Effector memory CD4-positive, alpha-beta T cell (primary cell): ENCODE data around the gene KSR2.
A peak's percentile ranks its signal among the peaks of the same experiment; 100 is the strongest.
"Not testable (repeated sequence)": the region's sequence is repeated elsewhere in the genome, so short reads cannot be mapped to it uniquely, and the experiment has no call there.

Source experiments
- DNase-seq, 3 donors: peaks; one replicate each; pipeline ENCODE4 v3.0.0-alpha.2; 2020
- H3K27ac ChIP-seq: 2 replicates; pipeline ENCODE4 v1.7.0; 2013; ENCODE audit warnings: mild to moderate bottlenecking, low read length, moderate library complexity; ENCODE audit not compliant: insufficient read depth, poor library complexity, severe bottlenecking
- H3K27me3 ChIP-seq: replicated peaks from 2 replicates; pipeline ENCODE4 v1.7.0; 2013; ENCODE audit warnings: mild to moderate bottlenecking, low read length; ENCODE audit not compliant: insufficient read depth, control insufficient read depth, poor library complexity, severe bottlenecking
- H3K36me3 ChIP-seq: 2 replicates; pipeline ENCODE4 v1.7.0; 2013; ENCODE audit warnings: mild to moderate bottlenecking, low read length, moderate library complexity; ENCODE audit not compliant: control insufficient read depth, insufficient read depth
- H3K4me1 ChIP-seq: 2 replicates; pipeline ENCODE4 v1.7.0; 2013; ENCODE audit warnings: low read length, mild to moderate bottlenecking; ENCODE audit not compliant: control insufficient read depth, insufficient read depth, poor library complexity, severe bottlenecking
- H3K4me3 ChIP-seq: 2 replicates; pipeline ENCODE4 v1.7.0; 2013; ENCODE audit warnings: low read length, low read depth, mild to moderate bottlenecking; ENCODE audit not compliant: insufficient read depth, poor library complexity, severe bottlenecking
- H3K9me3 ChIP-seq: 2 replicates; pipeline ENCODE4 v1.7.0; 2013; ENCODE audit warnings: mild to moderate bottlenecking, low read length, moderate library complexity; ENCODE audit not compliant: control insufficient read depth
- total RNA-seq, 3 donors: gene quantifications; one replicate each; lab custom pipeline; 2026; lab: John Stamatoyannopoulos, UW

KSR2 gene
- total RNA-seq: 0 to 0.26 (median 0.17) reads per million in 3 donors

GRCh38 chr12:117968826-117969659 lies at the start of gene KSR2:
TSS of gene KSR2 (minus strand) at chr12:117968990. CDS start at chr12:117968255, 735 bp downstream.
- Histone ChIP-seq H3K27me3 (peaks cover 13% of the 10 kb centered on the region), H3K27ac (no peak within 1 kb of the TSS), H3K36me3 (no peaks in the 10 kb centered on the region), H3K4me3 (peak within 1 kb of the TSS; percentile 50), H3K9me3 (no peaks in the 10 kb centered on the region), H3K4me1 (peaks cover 4% of the 10 kb centered on the region)
- DNase-seq: peak in 2 of 3 donors; percentile 0 to 10

GRCh38 chr12:118017926-118018325 lies 49.1 kb upstream of the KSR2 start:
- H3K36me3 ChIP-seq: peaks cover 13% of the 10 kb centered on the region
- no peaks in the 10 kb centered on the region for H3K9me3 ChIP-seq
- no peaks in the 10 kb centered on the region for H3K27me3 ChIP-seq
- H3K4me1 ChIP-seq: peaks cover 7% of the 10 kb centered on the region
- no peak for DNase-seq
- H3K4me3 ChIP-seq: no peak overlapping the region
- H3K27ac ChIP-seq: no peak overlapping the region

DNA sequence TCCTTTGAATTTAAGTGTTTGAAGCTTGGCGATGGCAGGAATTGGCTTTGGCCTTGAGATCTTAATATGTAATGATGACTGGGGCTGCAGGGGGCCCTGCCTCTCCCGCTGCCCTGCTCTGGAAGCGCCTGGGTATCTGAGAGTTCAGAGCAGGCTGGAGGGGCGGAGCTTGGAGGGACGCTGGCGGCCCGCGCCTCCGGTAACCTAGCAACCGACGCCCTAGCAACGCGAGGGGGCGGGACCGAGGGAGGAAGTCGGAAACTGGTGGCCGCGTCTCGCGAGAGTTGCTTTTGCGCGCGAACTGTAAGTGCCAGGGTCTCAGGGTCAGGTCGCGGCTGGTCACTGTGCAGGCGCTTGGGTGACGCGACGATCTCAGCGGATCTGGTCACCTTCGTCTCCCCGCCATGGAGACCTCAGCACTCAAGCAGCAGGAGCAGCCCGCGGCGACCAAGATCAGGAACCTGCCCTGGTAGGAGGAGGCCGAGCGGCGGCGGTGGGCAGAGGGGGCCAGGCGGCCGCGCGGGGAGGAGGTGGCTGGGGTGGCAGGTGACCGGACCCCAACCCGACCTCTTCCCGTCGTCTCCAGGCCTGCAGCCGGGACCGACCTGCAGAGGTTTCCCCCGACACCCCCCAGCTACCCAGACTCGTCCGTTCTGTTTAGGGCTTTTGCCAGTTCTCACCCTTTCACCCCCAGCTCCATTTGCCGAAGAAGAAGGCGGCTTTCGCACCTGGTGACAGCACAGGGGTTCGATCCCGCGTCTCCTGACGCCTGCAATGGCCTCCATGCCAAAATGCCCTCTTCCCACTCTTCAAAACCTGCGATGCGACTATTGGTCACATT lies 47.9 kb upstream of the KSR2 start, which contains the start of gene RFC5:
RFC5 (plus strand) TSS at position 280 of the 841 bp plus-strand sequence; CDS start at position 405, 125 bp downstream.
- Histone ChIP-seq H3K9me3 (no peaks in the 10 kb centered on the region), H3K4me3 (peak within 1 kb of the TSS; percentile 89), H3K27ac (peak within 1 kb of the TSS; percentile 39), H3K36me3 (peaks cover 7% of the 10 kb centered on the region), H3K4me1 (peaks cover 7% of the 10 kb centered on the region), H3K27me3 (no peaks in the 10 kb centered on the region)
- peak; percentile 93 to 98 (median 94) for DNase-seq

GRCh38 chr12:118015944-118016343 lies 47.2 kb upstream of the KSR2 start:
- no peak for DNase-seq
- Histone ChIP-seq H3K36me3 (peaks cover 7% of the 10 kb centered on the region), H3K27ac (no peak overlapping the region), H3K27me3 (no peaks in the 10 kb centered on the region), H3K9me3 (no peaks in the 10 kb centered on the region), H3K4me1 (peaks cover 7% of the 10 kb centered on the region), H3K4me3 (peak overlapping the region; percentile 89)

DNA sequence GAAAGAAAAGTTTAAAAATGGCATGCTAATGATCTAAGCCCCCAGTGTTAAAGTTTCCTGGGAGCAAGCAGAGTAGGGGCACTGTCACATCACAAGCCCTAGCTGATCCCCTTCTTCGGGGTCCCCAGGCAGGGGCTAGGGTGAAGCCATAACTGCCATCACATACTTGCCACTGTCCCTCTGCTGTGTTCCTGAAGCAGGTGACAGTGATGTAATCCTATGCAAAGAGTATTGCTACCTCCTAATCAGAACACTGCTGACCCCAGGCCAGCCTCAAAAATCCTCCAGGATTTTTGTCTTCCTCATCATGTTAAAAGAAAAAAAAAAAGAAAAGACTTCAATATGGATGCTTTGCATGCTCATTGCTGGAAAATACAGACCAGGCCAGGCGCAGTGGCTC lies 46.5 kb upstream of the KSR2 start:
- H3K4me3 ChIP-seq: no peak overlapping the region
- DNase-seq: no peak
- H3K36me3 ChIP-seq: peaks cover 7% of the 10 kb centered on the region
- no peaks in the 10 kb centered on the region for H3K9me3 ChIP-seq
- no peak overlapping the region for H3K27ac ChIP-seq
- no peaks in the 10 kb centered on the region for H3K27me3 ChIP-seq
- H3K4me1 ChIP-seq: peaks cover 7% of the 10 kb centered on the region

DNA sequence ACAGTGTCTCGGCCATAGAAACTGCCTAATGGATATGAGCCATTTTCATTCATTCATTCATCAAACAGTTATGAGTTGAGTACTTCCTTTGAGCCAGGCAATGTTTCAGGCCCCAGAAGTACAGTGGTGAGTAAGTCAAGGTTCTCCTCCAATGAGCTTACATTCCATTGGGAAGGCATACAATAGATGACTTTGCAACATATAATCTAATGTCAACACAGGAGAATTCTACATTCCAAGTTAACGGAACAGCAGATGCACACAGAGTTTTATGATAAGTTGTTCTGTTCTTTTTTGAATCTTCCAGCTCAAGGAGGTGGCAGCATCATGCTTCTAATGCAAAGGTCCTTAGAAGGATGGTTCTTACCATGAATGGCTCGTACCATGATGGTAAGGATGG lies 44.5 kb upstream of the KSR2 start:
- peaks cover 7% of the 10 kb centered on the region for H3K4me1 ChIP-seq
- no peaks in the 10 kb centered on the region for H3K27me3 ChIP-seq
- no peaks in the 10 kb centered on the region for H3K36me3 ChIP-seq
- H3K4me3 ChIP-seq: no peak overlapping the region
- no peak overlapping the region for H3K27ac ChIP-seq
- no peaks in the 10 kb centered on the region for H3K9me3 ChIP-seq
- no peak for DNase-seq

DNA sequence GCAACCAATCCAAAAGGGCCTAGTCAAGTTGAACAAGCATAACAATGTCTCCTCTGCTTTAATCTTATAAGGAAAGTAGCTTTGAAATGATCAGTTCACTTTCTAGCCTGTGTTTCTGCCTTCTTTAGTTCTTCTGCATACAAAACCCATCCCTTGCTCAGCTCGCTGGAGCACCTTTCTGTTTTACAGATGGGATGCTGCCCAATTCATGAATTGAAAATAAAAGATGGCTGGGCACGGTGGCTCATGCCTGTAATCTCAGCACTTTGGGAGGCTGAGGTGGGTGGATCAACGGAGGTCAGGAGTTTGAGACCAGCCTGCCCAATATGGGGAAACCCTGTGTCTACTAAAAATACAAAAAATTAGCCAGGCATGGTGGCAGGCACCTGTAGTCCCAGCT lies 43.2 kb upstream of the KSR2 start:
- Histone ChIP-seq H3K4me3 (no peak overlapping the region), H3K27ac (no peak overlapping the region), H3K36me3 (no peaks in the 10 kb centered on the region), H3K4me1 (peaks cover under 1% of the 10 kb centered on the region), H3K9me3 (no peaks in the 10 kb centered on the region), H3K27me3 (no peaks in the 10 kb centered on the region)
- no peak for DNase-seq

DNA sequence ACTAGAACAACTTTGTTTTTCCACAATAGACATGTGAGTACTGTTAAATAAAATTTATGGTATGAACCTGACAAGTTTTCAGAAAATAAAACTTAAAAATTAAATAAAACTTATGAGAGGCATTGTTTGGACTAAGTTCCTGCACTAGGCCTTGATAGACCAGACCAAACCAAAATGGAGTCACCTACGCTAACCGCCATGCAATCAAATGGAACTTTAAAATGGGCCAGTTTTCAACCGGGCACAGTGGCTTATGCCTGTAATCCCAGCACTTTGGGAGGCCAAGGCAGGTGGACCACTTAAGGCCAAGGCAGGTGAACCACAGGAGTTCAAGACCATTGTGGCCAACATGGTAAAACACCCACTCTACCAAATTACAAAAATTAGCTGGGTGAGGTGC lies 42.6 kb upstream of the KSR2 start:
- no peak for DNase-seq
- H3K9me3 ChIP-seq: no peaks in the 10 kb centered on the region
- H3K27me3 ChIP-seq: no peaks in the 10 kb centered on the region
- no peak overlapping the region for H3K27ac ChIP-seq
- H3K36me3 ChIP-seq: no peaks in the 10 kb centered on the region
- no peaks in the 10 kb centered on the region for H3K4me1 ChIP-seq
- no peak overlapping the region for H3K4me3 ChIP-seq

DNA sequence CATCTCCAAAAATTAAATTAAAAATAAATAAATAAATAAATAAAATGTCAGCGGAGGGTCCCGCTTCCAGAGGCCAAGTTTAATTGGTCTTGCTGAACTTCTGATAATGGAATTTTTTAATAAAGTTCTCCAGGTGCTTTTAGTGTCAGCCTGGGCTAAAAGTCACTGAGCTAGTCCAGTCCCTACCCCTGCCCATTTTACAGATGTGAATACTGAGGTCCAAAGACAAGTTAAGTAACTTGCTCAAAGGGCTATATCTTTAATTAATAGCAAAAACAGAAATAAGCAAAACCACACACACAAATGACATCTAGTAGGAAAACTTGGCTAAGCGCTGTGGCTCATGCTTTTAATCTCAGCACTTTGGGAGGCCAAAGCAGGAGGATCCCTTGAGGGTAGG lies 42.1 kb upstream of the KSR2 start:
- H3K27me3 ChIP-seq: no peaks in the 10 kb centered on the region
- H3K4me1 ChIP-seq: no peaks in the 10 kb centered on the region
- no peak overlapping the region for H3K27ac ChIP-seq
- H3K36me3 ChIP-seq: no peaks in the 10 kb centered on the region
- no peak for DNase-seq
- H3K9me3 ChIP-seq: no peaks in the 10 kb centered on the region
- no peak overlapping the region for H3K4me3 ChIP-seq

DNA sequence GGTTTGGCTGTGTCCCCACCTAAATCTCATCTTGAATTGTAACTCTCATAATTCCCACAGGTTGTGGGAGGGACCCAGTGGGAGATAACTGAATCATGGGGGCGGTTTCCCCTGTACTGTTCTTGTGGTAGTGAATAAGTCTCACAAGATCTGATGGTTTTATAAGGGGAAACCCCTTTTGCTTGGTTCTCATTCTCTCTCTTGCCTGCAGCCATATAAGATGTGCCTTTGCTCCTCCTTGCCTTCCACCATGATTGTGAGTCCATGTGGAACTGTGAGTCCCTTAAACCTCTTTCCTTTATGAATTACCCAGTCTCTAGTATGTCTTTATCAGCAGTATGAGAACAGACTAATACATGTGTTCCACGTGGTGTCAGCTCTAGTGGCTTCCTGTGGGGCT lies 31.0 kb upstream of the KSR2 start:
- not testable (repeated sequence) for H3K27me3 ChIP-seq, H3K36me3 ChIP-seq, H3K27ac ChIP-seq, DNase-seq, H3K4me3 ChIP-seq, H3K4me1 ChIP-seq, H3K9me3 ChIP-seq
